ENCODE results near the gene CHMP4B. TPM values are rescaled to one million over a fixed set of nuclear protein-coding genes. Genes with fewer than 3 reads are reported as not detected.

Gene CHMP4B
- total RNA-seq, 1 experiment from 2014 or later = 87.5 TPM

DNA sequence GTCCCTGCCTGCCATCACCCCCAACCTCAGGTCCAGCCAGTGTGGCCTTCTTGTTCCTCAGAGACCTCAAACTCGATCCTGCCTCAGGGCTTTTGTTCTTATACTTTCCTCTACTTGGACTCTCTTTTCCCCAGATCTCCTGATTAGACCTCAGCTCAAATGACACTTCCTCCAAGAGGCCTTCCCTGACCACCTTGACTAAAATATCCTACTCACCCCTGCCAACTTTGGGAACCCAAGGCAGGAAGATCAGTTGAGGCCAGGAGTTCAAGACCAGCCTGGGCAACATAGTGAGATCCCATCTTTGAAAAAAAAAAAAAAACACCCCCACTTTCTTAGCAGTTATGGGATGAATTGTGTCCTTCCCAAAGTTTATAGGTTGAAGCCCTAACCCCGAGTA, 73.5 kb downstream of the CHMP4B start:
- ChIA-PET CTCF (no interaction called here), POLR2A (no interaction called here)
- no peak for DNase-seq (ENCODE audit: low read depth, low spot score)
- TF ChIP-seq, protein P1, sequence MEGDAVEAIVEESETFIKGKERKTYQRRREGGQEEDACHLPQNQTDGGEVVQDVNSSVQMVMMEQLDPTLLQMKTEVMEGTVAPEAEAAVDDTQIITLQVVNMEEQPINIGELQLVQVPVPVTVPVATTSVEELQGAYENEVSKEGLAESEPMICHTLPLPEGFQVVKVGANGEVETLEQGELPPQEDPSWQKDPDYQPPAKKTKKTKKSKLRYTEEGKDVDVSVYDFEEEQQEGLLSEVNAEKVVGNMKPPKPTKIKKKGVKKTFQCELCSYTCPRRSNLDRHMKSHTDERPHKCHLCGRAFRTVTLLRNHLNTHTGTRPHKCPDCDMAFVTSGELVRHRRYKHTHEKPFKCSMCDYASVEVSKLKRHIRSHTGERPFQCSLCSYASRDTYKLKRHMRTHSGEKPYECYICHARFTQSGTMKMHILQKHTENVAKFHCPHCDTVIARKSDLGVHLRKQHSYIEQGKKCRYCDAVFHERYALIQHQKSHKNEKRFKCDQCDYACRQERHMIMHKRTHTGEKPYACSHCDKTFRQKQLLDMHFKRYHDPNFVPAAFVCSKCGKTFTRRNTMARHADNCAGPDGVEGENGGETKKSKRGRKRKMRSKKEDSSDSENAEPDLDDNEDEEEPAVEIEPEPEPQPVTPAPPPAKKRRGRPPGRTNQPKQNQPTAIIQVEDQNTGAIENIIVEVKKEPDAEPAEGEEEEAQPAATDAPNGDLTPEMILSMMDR (IDR thresholded peaks at IDR 0.05) = no peak
- no peak for TF ChIP-seq TCF7L2 (IDR thresholded peaks at IDR 0.05; ENCODE audit: low read depth, low read length)
- TF ChIP-seq, protein P2, sequence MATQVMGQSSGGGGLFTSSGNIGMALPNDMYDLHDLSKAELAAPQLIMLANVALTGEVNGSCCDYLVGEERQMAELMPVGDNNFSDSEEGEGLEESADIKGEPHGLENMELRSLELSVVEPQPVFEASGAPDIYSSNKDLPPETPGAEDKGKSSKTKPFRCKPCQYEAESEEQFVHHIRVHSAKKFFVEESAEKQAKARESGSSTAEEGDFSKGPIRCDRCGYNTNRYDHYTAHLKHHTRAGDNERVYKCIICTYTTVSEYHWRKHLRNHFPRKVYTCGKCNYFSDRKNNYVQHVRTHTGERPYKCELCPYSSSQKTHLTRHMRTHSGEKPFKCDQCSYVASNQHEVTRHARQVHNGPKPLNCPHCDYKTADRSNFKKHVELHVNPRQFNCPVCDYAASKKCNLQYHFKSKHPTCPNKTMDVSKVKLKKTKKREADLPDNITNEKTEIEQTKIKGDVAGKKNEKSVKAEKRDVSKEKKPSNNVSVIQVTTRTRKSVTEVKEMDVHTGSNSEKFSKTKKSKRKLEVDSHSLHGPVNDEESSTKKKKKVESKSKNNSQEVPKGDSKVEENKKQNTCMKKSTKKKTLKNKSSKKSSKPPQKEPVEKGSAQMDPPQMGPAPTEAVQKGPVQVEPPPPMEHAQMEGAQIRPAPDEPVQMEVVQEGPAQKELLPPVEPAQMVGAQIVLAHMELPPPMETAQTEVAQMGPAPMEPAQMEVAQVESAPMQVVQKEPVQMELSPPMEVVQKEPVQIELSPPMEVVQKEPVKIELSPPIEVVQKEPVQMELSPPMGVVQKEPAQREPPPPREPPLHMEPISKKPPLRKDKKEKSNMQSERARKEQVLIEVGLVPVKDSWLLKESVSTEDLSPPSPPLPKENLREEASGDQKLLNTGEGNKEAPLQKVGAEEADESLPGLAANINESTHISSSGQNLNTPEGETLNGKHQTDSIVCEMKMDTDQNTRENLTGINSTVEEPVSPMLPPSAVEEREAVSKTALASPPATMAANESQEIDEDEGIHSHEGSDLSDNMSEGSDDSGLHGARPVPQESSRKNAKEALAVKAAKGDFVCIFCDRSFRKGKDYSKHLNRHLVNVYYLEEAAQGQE (IDR thresholded peaks at IDR 0.05; ENCODE audit: insufficient read depth in 1 of 2, low read depth in 2 of 2, low read length in 1 of 2) = no peak
- TF ChIP-seq SIN3A (IDR thresholded peaks at IDR 0.05; ENCODE audit: borderline replicate concordance, insufficient read depth, low read depth, low read length) = no peak
- no peaks in the 10 kb centered on the region for H3K4me1 ChIP-seq (ENCODE audit: control insufficient read depth, insufficient read depth, low read length)
- no peaks in the 10 kb centered on the region for H3K9me3 ChIP-seq (ENCODE audit: control insufficient read depth, insufficient read depth, low read depth, low read length)
- no peaks in the 10 kb centered on the region for H3K36me3 ChIP-seq (ENCODE audit: control insufficient read depth, insufficient read depth, low read length)
- no TSS peak for BruUV-seq (replicated peaks)
- ATAC-seq = no peak
- in situ Hi-C loops (cut with HindIII; ENCODE audit: low pct_unique_long_range_greater_than_20kb, low sequenced_read_pairs) = no loop called here
- H3K27ac ChIP-seq (ENCODE audit: low read length) = no peak overlapping the region
- H3K4me3 ChIP-seq (ENCODE audit: low read depth in 2 of 2, low read length in 2 of 2) = no peak overlapping the region
- H3K27me3 ChIP-seq (ENCODE audit: control insufficient read depth, insufficient read depth, low read length) = no peaks in the 10 kb centered on the region
- intact Hi-C loops (cut with micrococcal nuclease; ENCODE audit: unreplicated experiment) = no loop called here

DNA sequence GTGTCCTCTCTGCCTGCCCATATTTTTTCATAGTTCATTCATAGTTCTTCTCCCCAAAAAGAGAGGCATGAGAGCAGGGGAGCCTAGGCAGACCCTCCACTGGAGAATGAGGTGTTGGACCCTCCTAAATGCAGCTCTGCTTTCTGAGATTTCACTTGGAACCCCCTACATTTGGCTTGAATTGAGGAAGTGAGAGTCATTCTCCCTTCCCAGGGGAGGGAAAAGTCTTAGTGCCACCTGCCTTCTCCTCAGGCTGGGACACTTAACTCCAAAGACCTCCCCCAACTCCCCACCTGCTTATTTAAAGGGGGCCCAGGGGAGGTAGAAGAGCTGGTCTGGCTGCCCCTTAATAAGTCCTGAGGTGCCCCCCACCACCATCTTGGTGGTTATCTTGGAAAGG, 78.2 kb downstream of the CHMP4B start:
- Histone ChIP-seq H3K9me3 (ENCODE audit: control insufficient read depth, insufficient read depth, low read depth, low read length) (0 out of 2 replicates have a peak, but pooled peaks cover 3% of the 10 kb centered on the region), H3K27ac (ENCODE audit: low read length) (no peak overlapping the region), H3K4me1 (ENCODE audit: control insufficient read depth, insufficient read depth, low read length) (no peaks in the 10 kb centered on the region), H3K36me3 (ENCODE audit: control insufficient read depth, insufficient read depth, low read length) (no peaks in the 10 kb centered on the region), H3K4me3 (ENCODE audit: low read depth in 2 of 2, low read length in 2 of 2) (no peak overlapping the region), H3K27me3 (ENCODE audit: control insufficient read depth, insufficient read depth, low read length) (0 out of 2 replicates have a peak, but pooled peaks cover 2% of the 10 kb centered on the region)
- no peak for ATAC-seq
- no peak for DNase-seq (ENCODE audit: low read depth, low spot score)
- ChIA-PET POLR2A (no interaction called here), CTCF (no interaction called here)
- TF ChIP-seq TCF7L2 (IDR thresholded peaks at IDR 0.05; ENCODE audit: low read depth, low read length) = no peak
- no peak for TF ChIP-seq SIN3A (IDR thresholded peaks at IDR 0.05; ENCODE audit: borderline replicate concordance, insufficient read depth, low read depth, low read length)
- no peak for TF ChIP-seq POLR2AphosphoS5 (IDR thresholded peaks at IDR 0.05; ENCODE audit: low read depth, low read length)
- TF ChIP-seq, protein P2 (IDR thresholded peaks at IDR 0.05; ENCODE audit: insufficient read depth in 1 of 2, low read depth in 2 of 2, low read length in 1 of 2) = no peak
- TF ChIP-seq, protein P1 (IDR thresholded peaks at IDR 0.05) = no peak
- in situ Hi-C loops (cut with HindIII; ENCODE audit: low pct_unique_long_range_greater_than_20kb, low sequenced_read_pairs) (no loop called here), intact Hi-C loops (cut with micrococcal nuclease; ENCODE audit: unreplicated experiment) (no loop called here)
- BruUV-seq (replicated peaks) = no TSS peak
